ENCODE measurements around the gene SOD2.
"Not testable (repeated sequence)": the region's sequence is repeated elsewhere in the genome, so short reads cannot be mapped to it uniquely, and the experiment has no call there.

SOD2 gene

DNA sequence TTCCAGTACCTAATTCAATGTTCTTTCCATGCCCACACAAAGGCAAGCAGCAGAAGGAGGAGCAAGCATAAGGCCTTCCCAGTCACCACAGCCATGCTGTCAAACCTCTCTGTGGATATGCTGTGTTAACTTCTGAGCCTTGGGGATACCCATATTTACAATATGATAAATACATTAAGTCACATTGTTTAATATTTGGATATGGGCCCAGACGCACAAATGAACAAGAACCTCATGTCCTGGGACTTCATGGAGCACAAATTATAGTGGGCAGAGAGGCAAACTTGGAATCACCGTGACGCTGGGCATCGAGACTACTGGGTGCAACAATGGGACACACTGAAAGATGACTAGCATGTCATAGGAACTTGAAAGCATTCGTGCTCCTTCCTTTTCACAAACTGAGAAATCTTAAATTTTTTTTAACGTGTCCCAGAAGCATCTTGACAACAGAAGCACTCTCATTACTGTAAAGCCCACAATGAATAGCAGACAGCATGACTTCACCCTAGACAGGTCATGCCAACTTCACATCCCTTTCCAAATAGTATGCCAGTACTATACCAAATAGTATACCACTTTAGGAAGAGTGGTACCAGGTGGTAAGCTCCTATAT lies 16.0 kb downstream of the SOD2 start:
- Histone ChIP-seq H3K4me3 (replicated peaks; ENCODE audit: low read depth, low read length) (no peak overlapping the region), H3K36me3 (ENCODE audit: control insufficient read depth, insufficient read depth, low read length) (no peaks in the 10 kb centered on the region), H3K27me3 (replicated peaks; ENCODE audit: control insufficient read depth, insufficient read depth, low read length) (no peaks in the 10 kb centered on the region)
- TF ChIP-seq, protein P1, sequence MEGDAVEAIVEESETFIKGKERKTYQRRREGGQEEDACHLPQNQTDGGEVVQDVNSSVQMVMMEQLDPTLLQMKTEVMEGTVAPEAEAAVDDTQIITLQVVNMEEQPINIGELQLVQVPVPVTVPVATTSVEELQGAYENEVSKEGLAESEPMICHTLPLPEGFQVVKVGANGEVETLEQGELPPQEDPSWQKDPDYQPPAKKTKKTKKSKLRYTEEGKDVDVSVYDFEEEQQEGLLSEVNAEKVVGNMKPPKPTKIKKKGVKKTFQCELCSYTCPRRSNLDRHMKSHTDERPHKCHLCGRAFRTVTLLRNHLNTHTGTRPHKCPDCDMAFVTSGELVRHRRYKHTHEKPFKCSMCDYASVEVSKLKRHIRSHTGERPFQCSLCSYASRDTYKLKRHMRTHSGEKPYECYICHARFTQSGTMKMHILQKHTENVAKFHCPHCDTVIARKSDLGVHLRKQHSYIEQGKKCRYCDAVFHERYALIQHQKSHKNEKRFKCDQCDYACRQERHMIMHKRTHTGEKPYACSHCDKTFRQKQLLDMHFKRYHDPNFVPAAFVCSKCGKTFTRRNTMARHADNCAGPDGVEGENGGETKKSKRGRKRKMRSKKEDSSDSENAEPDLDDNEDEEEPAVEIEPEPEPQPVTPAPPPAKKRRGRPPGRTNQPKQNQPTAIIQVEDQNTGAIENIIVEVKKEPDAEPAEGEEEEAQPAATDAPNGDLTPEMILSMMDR (IDR thresholded peaks at IDR 0.05; ENCODE audit: insufficient read depth, low read length, poor library complexity, severe bottlenecking): no peak
- no peak for DNase-seq (ENCODE audit: extremely low read depth, insufficient read length)

DNA sequence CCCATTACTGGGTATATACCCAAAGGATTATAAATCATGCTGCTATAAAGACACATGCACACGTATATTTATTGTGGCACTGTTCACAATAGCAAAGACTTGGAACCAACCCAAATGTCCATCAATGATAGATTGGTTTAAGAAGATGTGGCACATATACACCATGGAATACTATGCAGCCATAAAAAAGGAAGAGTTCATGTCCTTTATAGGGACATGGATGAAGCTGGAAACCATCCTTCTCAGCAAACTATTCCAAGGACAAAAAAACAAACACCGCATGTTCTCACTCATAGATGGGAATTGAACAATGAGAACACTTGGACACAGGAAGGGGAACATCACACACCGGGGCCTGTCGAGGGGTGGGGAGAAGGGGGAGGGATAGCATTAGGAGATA lies 16.8 kb downstream of the SOD2 start:
- not testable (repeated sequence) for H3K36me3 ChIP-seq (ENCODE audit: control insufficient read depth, insufficient read depth, low read length); H3K4me3 ChIP-seq (replicated peaks; ENCODE audit: low read depth, low read length); H3K27me3 ChIP-seq (replicated peaks; ENCODE audit: control insufficient read depth, insufficient read depth, low read length); DNase-seq (ENCODE audit: extremely low read depth, insufficient read length)

DNA sequence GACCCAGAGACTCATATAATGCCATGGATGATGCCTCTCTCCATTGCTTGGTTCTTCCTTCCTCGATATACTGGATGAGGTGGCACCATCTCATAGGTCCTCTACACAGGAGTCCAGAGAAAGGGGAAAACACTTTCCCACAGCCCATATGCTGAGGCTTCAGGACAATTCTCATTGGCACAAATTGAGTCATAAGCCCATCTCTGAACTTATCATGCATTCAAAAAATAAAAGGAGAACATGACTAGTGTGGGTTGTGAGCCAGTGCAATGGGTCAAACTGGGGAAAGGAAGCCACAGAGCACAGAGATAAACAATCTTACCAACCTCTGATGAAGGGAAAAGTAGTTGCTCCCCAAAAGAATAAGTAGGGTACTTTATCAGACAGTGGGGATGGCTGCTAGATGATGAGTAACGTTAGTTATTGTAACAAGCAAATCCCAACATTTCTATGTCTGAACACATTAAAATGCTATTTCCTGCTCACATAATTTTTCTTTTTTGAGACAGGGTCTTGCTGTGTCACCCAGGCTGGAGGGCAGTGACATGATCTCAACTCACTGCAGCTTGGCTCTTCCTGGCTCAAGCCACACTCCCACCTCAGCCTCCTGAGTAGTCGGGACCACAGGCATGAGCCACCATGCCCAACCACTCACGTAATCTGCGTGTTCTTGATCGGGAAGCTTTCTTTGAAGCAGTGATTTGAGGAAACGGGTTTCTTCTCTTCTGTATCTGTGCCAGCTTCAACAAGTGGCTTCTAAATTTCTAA lies 27.0 kb downstream of the SOD2 start:
- no peak overlapping the region for H3K4me3 ChIP-seq (replicated peaks; ENCODE audit: low read depth, low read length)
- no peaks in the 10 kb centered on the region for H3K36me3 ChIP-seq (ENCODE audit: control insufficient read depth, insufficient read depth, low read length)
- DNase-seq (ENCODE audit: extremely low read depth, insufficient read length): no peak
- TF ChIP-seq, protein P1 (IDR thresholded peaks at IDR 0.05; ENCODE audit: insufficient read depth, low read length, poor library complexity, severe bottlenecking): no peak
- H3K27me3 ChIP-seq (replicated peaks; ENCODE audit: control insufficient read depth, insufficient read depth, low read length): no peaks in the 10 kb centered on the region

DNA sequence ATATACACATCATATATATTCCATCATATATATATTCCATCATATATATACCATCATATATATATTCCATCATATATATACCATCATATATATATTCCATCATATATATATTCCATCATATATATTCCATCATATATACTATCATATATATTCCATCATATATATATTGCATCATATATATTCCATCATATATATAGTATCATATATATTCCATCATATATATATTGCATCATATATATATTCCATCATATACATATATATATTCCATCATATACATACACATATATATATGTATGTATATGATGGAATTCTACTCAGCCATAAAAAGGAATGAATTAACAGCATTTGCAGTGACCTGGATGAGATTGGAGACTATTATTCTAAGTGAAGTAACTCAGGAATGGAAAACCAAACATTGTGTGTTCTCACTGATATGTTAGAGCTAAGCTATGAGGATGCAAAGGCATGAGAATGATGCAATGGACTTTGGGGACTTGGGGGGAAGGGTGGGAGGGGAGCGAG lies 29.6 kb downstream of the SOD2 start:
- not testable (repeated sequence) for H3K36me3 ChIP-seq (ENCODE audit: control insufficient read depth, insufficient read depth, low read length); H3K4me3 ChIP-seq (replicated peaks; ENCODE audit: low read depth, low read length)

DNA sequence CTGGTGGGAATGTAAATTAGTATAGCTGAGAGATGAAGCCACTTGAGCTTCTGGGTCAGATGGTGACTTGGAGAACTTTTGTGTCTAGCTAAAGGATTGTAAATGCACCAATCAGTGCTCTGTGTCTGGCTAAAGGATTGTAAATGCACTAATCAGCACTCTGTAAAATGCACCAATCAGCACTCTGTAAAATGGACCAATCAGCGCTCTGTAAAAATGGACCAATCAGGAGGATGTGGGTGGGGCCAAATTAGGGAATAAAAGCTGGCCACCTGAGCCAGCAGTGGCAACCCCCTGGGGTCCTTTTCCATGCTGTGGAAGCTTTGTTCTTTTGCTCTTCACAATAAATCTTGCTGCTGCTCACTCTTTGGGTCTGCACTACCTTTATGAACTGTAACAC lies 31.1 kb downstream of the SOD2 start:
- H3K4me3 ChIP-seq (replicated peaks; ENCODE audit: low read depth, low read length); DNase-seq (ENCODE audit: extremely low read depth, insufficient read length); H3K36me3 ChIP-seq (ENCODE audit: control insufficient read depth, insufficient read depth, low read length); H3K27me3 ChIP-seq (replicated peaks; ENCODE audit: control insufficient read depth, insufficient read depth, low read length): not testable (repeated sequence)

More for the DNA sequence above, 29.6 kb downstream of the SOD2 start:
- DNase-seq (ENCODE audit: extremely low read depth, insufficient read length); H3K27me3 ChIP-seq (replicated peaks; ENCODE audit: control insufficient read depth, insufficient read depth, low read length): not testable (repeated sequence)

DNA sequence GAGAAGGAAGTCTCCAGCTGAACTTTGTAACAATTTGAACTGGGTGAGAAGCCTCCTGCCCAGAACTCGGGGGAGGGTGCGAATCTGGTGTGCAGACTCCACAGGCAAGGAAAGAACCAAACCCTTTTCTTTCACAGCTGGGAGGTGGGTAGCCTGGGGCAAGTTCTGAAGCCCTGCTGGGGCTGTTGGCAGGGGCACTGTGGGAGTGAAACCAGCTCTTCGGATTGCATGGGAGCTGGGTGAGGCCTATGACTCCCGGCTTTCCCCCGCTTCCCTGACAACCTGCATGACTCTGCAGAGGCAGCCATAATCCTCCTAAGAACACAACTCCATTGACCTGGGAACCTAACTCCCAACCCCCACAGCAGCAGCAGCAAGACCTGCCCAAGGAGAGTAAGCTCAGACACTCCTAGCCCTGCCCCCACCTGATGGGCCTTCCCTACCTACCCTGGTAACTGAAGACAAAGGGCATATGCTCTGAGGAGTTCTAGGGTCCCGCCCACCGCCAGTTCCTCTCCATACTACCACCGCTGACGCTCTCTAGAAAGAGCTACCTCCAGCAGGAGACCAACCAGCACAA lies 37.5 kb downstream of the SOD2 start:
- no peak overlapping the region for H3K4me3 ChIP-seq (replicated peaks; ENCODE audit: low read depth, low read length)
- TF ChIP-seq, protein P1 (IDR thresholded peaks at IDR 0.05; ENCODE audit: insufficient read depth, low read length, poor library complexity, severe bottlenecking): no peak
- no peaks in the 10 kb centered on the region for H3K27me3 ChIP-seq (replicated peaks; ENCODE audit: control insufficient read depth, insufficient read depth, low read length)
- no peaks in the 10 kb centered on the region for H3K36me3 ChIP-seq (ENCODE audit: control insufficient read depth, insufficient read depth, low read length)
- DNase-seq (ENCODE audit: extremely low read depth, insufficient read length): no peak

DNA sequence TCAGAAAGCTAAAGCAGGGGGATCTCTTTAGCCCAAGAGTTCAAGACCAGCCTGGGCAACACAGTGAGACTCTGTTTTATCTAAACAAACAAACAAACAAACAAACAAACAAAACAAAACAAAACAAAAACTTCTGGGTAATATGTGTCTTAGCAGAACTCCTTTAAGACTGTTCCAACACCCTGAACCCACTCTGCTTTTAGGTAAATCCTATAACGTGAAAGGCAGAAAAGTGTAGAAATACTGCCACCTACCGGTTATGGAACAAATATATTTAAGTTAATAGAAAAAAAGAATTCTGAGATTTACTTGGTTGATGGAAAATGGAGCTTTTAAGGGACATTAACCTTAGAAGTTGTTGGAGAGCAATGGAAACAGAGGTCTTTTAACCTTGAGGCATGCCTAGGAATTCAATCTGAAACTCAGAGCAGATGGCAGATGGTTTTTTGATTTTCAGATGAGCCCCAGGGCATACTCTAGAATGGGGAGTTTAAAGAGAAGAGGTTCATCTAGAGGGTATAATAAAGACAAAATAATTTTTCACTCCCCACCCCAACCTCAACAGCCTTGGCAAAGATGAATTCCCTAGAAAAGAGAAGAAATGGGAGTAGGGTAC lies 38.5 kb downstream of the SOD2 start:
- H3K36me3 ChIP-seq (ENCODE audit: control insufficient read depth, insufficient read depth, low read length): no peaks in the 10 kb centered on the region
- no peak overlapping the region for H3K4me3 ChIP-seq (replicated peaks; ENCODE audit: low read depth, low read length)
- DNase-seq (ENCODE audit: extremely low read depth, insufficient read length): peak; percentile 22
- H3K27me3 ChIP-seq (replicated peaks; ENCODE audit: control insufficient read depth, insufficient read depth, low read length): no peaks in the 10 kb centered on the region
- TF ChIP-seq, protein P1 (IDR thresholded peaks at IDR 0.05; ENCODE audit: insufficient read depth, low read length, poor library complexity, severe bottlenecking): peak; percentile 46
